Measurements from ENCODE around the gene PRKCSH.

PRKCSH gene, protein sequence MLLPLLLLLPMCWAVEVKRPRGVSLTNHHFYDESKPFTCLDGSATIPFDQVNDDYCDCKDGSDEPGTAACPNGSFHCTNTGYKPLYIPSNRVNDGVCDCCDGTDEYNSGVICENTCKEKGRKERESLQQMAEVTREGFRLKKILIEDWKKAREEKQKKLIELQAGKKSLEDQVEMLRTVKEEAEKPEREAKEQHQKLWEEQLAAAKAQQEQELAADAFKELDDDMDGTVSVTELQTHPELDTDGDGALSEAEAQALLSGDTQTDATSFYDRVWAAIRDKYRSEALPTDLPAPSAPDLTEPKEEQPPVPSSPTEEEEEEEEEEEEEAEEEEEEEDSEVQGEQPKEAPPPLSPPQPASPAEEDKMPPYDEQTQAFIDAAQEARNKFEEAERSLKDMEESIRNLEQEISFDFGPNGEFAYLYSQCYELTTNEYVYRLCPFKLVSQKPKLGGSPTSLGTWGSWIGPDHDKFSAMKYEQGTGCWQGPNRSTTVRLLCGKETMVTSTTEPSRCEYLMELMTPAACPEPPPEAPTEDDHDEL

DNA sequence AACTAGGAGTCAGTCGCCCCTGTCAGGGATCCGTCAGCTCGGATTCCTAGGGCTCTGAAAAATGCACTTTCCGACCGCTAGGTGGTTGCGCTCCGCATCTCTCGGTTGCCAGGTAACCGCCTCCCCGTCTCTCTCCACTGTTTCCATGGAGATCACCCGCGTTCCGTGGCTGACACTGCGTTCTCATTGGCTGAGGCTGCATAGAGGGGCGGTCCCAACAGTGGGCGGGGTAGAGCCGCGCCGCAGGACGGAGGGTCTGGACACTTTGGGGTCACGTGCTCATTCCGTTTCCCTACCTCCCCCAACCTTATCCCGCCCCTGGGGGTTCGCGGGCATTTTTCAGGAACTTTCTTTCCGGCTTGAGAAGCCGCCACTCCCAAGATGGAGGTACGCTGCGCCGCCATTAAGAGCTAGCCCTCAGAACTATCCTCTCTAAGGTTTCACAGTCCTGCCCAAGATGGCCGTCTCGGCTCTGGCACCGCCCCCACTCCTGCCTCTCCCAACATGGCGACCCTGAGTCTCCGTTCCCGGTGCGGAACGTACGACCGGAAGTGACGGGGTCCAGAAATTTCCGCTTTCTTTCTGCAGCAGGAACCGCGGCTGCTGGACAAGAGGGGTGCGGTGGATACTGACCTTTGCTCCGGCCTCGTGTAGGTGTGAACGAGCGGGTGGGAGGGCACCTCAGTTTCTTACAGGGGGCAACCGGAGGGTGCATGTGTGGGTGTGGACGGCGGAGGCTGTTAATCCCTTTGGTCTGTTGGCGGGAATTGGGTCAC is at the start of gene PRKCSH, which contains the start of gene ODAD3:
Gene PRKCSH (plus strand): TSS at position 579 of the 776 bp plus-strand sequence. CDS start 483 bp downstream, outside the sequence.
Gene ODAD3 (minus strand): TSS at position 65 of the 776 bp plus-strand sequence. CDS start 105 bp downstream, outside the sequence.
- peaks cover 15% of the 10 kb centered on the region for H3K79me2 ChIP-seq (ENCODE audit: low read length)
- peak within 1 kb of the TSS; percentile 81 for H3K4me3 ChIP-seq (ENCODE audit: low read length)
- peak within 1 kb of the TSS; percentile 99 for H2AFZ ChIP-seq (ENCODE audit: low read depth, low read length)
- H3K9ac ChIP-seq (ENCODE audit: low read length): peak within 1 kb of the TSS; percentile 84
- H4K20me1 ChIP-seq (ENCODE audit: insufficient read depth, low read length): no peaks in the 10 kb centered on the region
- H3K27me3 ChIP-seq (ENCODE audit: low read depth, low read length): no peaks in the 10 kb centered on the region
- H3K36me3 ChIP-seq (replicated peaks; ENCODE audit: low read depth, low read length): peaks cover 15% of the 10 kb centered on the region
- peak within 1 kb of the TSS; percentile 40 for H3K27ac ChIP-seq (ENCODE audit: low read length)
- H3K4me2 ChIP-seq (ENCODE audit: low read length): peak within 1 kb of the TSS; percentile 99
- TF ChIP-seq, protein P1, sequence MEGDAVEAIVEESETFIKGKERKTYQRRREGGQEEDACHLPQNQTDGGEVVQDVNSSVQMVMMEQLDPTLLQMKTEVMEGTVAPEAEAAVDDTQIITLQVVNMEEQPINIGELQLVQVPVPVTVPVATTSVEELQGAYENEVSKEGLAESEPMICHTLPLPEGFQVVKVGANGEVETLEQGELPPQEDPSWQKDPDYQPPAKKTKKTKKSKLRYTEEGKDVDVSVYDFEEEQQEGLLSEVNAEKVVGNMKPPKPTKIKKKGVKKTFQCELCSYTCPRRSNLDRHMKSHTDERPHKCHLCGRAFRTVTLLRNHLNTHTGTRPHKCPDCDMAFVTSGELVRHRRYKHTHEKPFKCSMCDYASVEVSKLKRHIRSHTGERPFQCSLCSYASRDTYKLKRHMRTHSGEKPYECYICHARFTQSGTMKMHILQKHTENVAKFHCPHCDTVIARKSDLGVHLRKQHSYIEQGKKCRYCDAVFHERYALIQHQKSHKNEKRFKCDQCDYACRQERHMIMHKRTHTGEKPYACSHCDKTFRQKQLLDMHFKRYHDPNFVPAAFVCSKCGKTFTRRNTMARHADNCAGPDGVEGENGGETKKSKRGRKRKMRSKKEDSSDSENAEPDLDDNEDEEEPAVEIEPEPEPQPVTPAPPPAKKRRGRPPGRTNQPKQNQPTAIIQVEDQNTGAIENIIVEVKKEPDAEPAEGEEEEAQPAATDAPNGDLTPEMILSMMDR (IDR thresholded peaks at IDR 0.05; ENCODE audit: low read depth, low read length): peak; percentile 80
- no peak for TF ChIP-seq EZH2phosphoT487 (IDR thresholded peaks at IDR 0.05; ENCODE audit: low read depth)
- peaks cover 28% of the 10 kb centered on the region for H3K4me1 ChIP-seq (ENCODE audit: low read length)
- no peaks in the 10 kb centered on the region for H3K9me3 ChIP-seq (ENCODE audit: insufficient read depth, low read length)

DNA sequence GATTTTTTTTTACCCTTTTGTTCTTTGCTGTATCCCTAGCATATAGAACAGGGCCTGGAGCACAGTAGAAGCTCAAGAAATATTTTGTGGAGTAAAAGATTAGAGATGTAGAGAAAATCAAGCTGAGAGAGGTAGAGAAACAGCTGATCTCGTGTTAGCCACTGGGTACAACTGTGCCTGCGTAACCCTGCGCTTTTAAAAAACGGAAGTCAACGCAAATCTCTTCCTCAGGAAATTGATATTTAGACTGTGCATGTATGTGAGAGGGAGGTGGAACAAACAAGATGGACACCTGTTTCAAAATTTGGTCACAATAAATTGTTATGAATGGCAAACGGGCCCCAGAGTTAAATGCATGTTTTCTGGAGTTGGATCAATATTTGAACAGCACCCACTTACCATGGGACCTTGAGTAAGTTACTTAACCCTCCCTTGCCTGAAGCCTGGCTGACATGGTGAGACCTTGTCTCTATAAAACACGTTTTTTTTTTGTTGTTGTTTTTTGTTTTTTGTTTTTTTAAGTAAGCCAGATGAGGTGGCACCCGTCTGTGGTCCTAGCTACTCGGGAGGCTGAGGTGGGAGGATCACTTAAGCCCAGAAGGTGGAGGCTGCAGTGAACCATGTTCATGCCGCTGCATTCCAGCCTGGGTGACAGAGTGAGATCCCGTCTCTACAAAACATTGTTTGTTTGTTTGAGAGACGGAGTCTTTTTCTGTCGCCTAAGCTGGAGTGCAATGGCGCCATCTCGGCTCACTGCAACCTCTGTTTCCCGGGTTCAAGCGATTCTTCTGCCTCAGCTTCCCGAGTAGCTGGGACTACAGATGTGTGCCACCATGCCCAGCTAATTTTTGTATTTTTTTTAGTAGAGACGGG is 48.0 kb upstream of the PRKCSH start:
- Histone ChIP-seq H3K9ac (ENCODE audit: low read length) (no peak overlapping the region), H3K4me2 (ENCODE audit: low read length) (no peak overlapping the region), H3K36me3 (replicated peaks; ENCODE audit: low read depth, low read length) (no peaks in the 10 kb centered on the region), H3K79me2 (ENCODE audit: low read length) (no peaks in the 10 kb centered on the region), H2AFZ (ENCODE audit: low read depth, low read length) (peak overlapping the region; percentile 71), H3K9me3 (ENCODE audit: insufficient read depth, low read length) (no peaks in the 10 kb centered on the region), H3K4me1 (ENCODE audit: low read length) (no peaks in the 10 kb centered on the region), H3K4me3 (ENCODE audit: low read length) (no peak overlapping the region), H3K27me3 (ENCODE audit: low read depth, low read length) (no peaks in the 10 kb centered on the region; the same call in 1 of the 2 replicates), H4K20me1 (ENCODE audit: insufficient read depth, low read length) (no peaks in the 10 kb centered on the region), H3K27ac (ENCODE audit: low read length) (no peak overlapping the region)
- TF ChIP-seq, protein P1 (IDR thresholded peaks at IDR 0.05; ENCODE audit: low read depth, low read length): no peak
- no peak for TF ChIP-seq EZH2phosphoT487 (IDR thresholded peaks at IDR 0.05; ENCODE audit: low read depth)

DNA sequence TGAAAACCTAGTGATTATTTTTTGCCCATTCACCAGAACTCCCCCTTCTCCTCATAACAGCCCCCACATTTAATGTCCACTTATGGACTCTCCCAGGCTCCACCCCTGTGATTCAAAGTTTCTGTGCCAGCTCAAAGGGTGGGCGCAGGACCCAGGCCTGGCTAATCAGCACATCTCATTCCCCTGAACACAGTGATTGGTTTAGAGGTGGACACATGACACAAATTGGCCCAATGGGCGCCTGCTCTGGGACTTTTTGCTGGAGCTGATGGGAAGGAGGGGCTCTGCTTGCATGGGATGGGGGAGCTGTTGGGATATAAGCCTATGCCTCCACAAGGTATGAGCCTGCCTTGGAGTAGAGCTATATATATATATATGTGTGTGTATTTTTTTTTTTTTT is 45.1 kb upstream of the PRKCSH start:
- H3K9ac ChIP-seq (ENCODE audit: low read length): no peak overlapping the region
- H3K79me2 ChIP-seq (ENCODE audit: low read length): no peaks in the 10 kb centered on the region
- H3K4me3 ChIP-seq (ENCODE audit: low read length): no peak overlapping the region
- H3K4me2 ChIP-seq (ENCODE audit: low read length): no peak overlapping the region
- H3K9me3 ChIP-seq (ENCODE audit: insufficient read depth, low read length): no peaks in the 10 kb centered on the region
- H3K36me3 ChIP-seq (replicated peaks; ENCODE audit: low read depth, low read length): no peaks in the 10 kb centered on the region
- H2AFZ ChIP-seq (ENCODE audit: low read depth, low read length): no peak overlapping the region
- H3K27me3 ChIP-seq (ENCODE audit: low read depth, low read length): no peaks in the 10 kb centered on the region; the same call in 1 of the 2 replicates
- H4K20me1 ChIP-seq (ENCODE audit: insufficient read depth, low read length): no peaks in the 10 kb centered on the region
- H3K4me1 ChIP-seq (ENCODE audit: low read length): no peaks in the 10 kb centered on the region
- no peak overlapping the region for H3K27ac ChIP-seq (ENCODE audit: low read length)
- TF ChIP-seq EZH2phosphoT487 (IDR thresholded peaks at IDR 0.05; ENCODE audit: low read depth): no peak
- TF ChIP-seq, protein P1 (IDR thresholded peaks at IDR 0.05; ENCODE audit: low read depth, low read length): no peak

Data from OCI-LY3 (cell line).